ENCODE measurements around the gene CELA3B.
"Not testable (repeated sequence)": the region's sequence is repeated elsewhere in the genome, so short reads cannot be mapped to it uniquely, and the experiment has no call there.

CELA3B gene

GRCh38 chr1:21942959-21943640 lies 33.7 kb upstream of the CELA3B start:
- in situ Hi-C loops (cut with HindIII; ENCODE audit: low sequenced_read_pairs), result not testable (repeated sequence)

DNA sequence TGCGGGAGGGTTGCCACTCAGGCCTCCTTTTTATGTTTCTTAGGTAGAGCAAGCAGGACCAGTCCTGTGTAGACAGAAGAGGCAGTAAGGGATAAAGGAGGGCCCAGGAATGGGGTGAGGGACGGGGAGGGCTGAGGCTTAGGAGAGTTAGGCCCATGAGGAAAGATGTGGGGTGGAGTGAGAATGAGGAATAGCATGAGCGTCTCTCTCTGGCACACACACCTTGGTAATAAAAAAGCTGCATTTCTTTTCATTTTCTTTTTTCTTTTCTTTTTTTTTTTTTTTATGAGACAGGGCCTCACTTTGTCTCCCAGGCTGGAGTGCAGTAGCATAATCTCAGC lies 32.1 kb upstream of the CELA3B start:
- in situ Hi-C loops (cut with HindIII; ENCODE audit: low sequenced_read_pairs), result no loop called here

GRCh38 chr1:21946836-21947587 lies 29.8 kb upstream of the CELA3B start:
- in situ Hi-C loops (cut with HindIII; ENCODE audit: low sequenced_read_pairs), result no loop called here

DNA sequence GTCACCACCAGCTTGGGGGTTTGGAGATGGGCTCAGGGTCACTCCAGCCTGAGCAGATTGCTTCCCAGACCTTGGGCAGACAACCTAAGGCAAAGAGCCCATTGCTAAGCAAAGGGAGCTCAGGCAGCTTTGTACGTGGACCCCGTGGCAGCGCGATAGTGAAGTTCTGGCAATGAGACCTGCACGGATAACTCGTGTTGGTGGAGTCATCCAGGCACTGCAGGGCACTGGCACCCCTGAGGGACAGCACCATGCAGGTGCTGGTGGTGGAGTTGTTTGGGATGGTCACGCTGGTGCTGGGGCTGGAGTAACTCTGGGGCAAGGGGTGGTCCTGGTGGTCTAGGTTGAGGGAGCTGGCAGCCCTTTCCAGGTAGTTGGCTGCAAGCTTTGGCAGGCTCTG lies 26.1 kb upstream of the CELA3B start:
- in situ Hi-C loops (cut with HindIII; ENCODE audit: low sequenced_read_pairs), result no loop called here

GRCh38 chr1:21951226-21951870 lies 25.5 kb upstream of the CELA3B start:
- in situ Hi-C loops (cut with HindIII; ENCODE audit: low sequenced_read_pairs), result no loop called here

- in situ Hi-C loops (cut with HindIII; ENCODE audit: low sequenced_read_pairs), result no loop called here
Observed at GRCh38 chr1:21952786-21953520, 23.9 kb upstream of the CELA3B start.

DNA sequence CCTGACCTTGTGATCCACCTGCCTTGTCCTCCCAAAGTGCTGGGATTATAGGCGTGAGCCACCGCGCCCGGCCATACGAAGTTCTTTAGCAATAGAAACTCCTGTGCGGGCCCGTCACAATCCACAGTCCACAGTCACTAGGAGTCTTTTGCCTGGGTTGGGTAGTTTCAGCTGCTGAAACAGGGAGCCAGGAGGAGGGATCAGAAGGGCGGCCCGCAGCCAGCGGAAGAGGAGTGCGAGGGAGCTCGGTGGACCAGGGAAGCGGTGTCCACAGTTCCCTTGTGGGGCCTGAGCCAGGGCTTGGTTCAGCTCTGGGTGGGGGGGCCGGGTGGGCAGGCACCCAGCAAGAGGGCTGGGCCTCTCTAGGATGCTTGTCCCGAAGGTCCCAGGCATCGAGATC lies 21.8 kb upstream of the CELA3B start:
- in situ Hi-C loops (cut with HindIII; ENCODE audit: low sequenced_read_pairs), result no loop called here

- in situ Hi-C loops (cut with HindIII; ENCODE audit: low sequenced_read_pairs), result no loop called here
Observed at GRCh38 chr1:21955501-21956281, 21.1 kb upstream of the CELA3B start.

GRCh38 chr1:21956720-21957552 lies 19.9 kb upstream of the CELA3B start:
- in situ Hi-C loops (cut with HindIII; ENCODE audit: low sequenced_read_pairs), result no loop called here

DNA sequence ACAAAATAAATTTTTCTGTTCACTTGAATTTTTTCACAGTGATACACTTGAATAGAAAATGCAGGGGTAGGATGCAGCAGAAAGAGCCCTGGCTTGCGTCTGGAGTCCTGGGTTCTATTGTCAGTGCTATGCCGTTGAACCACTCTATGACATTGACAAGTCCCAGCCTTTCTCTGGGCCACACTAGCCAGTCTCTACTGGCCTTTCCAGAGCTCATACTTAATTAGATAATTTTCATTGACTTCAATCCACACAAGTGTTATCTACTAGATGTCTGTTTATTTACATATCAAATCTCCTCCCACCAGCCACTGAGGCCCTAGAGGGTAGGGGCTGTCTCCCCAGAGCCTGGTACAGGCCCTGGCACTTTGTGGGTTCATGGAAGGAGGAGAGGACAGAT lies 15.5 kb upstream of the CELA3B start:
- in situ Hi-C loops (cut with HindIII; ENCODE audit: low sequenced_read_pairs), result no loop called here

GRCh38 chr1:21961799-21962198 lies 15.0 kb upstream of the CELA3B start:
- in situ Hi-C loops (cut with HindIII; ENCODE audit: low sequenced_read_pairs), result no loop called here

DNA sequence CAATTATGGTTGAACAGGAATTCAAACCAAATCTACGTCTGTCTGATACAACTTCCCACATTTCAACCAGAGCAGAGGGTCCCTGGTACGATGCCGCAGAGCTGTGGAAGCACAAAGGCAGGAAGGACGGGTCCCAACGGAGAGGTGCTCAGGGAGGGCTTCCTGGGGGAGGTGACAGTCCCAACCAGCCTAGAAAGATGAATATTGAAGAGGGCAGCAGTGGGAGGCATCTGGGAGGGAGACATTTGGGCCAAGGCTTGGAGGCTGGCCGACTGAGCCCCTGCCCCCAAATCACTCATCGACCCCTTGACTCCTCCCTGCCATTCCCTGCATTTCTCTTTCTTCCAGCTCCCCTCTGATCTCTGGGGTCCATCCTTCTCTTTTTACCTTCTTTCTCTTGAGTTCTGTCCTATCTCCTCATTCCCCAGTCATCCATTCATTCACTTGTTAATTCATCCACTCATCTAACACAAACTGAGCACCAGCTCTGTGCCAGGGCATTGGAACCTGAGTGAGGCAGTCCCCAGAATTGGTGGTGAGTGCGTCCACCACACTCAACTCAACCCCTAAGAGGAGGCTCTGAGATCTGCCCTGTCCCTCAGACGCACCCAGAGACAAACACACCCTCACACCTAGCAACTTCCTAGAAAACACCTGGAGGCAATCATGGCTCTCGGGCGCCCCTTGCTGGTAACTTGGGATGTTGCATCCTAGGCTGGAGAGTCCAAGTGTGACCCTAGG lies 13.2 kb upstream of the CELA3B start:
- in situ Hi-C loops (cut with HindIII; ENCODE audit: low sequenced_read_pairs), result no loop called here

DNA sequence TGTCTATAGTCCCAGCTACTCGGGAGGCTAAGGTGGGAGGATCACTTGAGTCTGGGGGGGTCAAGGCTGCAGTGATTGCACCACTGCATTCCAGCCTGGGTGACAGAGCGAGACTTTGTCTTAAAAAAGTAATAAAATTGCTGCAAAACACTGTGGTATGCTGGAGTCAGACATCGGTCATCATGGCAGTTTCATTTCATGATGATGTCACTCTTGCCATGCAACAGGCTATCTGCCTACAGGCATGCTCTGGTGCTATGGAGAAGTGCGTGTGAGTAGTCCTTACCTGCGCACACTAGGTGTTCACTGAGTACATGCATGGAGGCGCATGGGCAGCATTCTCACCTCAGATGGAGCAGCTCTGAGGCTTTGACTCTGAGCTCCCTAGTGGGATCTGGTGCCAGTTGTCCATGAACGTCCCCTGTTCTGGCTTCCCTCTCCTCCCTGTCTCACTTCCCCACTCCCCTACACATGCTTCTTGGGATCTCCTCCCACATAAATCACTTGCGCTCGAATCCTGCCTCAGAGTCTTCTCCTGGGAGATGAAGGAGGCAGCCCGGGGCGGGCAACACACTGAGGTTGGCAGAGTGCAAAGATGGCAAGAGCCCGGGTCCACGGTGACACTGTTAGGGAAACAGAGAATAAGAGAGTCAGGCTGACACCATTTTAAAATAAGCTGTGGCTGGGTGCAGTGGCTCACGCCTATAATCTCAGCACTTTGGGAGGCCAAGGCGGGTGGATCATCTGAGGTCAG lies 10.4 kb upstream of the CELA3B start:
- in situ Hi-C loops (cut with HindIII; ENCODE audit: low sequenced_read_pairs), result no loop called here

- in situ Hi-C loops (cut with HindIII; ENCODE audit: low sequenced_read_pairs), result not testable (repeated sequence)
Observed at GRCh38 chr1:21967216-21967615, 9.6 kb upstream of the CELA3B start.

GRCh38 chr1:21969066-21969465 lies 7.8 kb upstream of the CELA3B start:
- in situ Hi-C loops (cut with HindIII; ENCODE audit: low sequenced_read_pairs), result not testable (repeated sequence)

- in situ Hi-C loops (cut with HindIII; ENCODE audit: low sequenced_read_pairs), result not testable (repeated sequence)
Observed at GRCh38 chr1:21970523-21970922, 6.3 kb upstream of the CELA3B start.

DNA sequence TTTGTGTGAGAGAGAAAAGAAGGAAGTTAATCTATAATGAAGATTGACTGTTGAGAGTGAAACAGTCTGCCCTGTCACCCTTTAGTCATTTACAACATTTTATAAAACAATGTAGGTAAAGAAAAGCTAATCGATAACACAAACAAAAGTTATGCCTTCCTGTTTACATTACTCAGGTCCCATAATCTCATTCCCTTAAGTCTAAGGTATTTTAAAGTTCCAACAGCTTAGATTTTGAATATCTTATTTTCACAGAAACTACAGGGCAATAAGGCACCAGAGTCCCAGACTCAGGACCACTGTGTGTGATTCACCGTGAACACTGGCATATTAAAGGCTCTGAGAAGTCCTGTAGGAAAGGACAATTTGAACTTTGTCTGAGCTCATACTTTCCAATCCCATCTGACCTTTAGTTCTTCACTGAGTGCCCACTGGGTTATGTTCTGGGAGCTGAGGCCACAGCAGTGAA lies 3.8 kb upstream of the CELA3B start:
- in situ Hi-C loops (cut with HindIII; ENCODE audit: low sequenced_read_pairs), result not testable (repeated sequence)

GRCh38 chr1:21973948-21974347 lies 2.9 kb upstream of the CELA3B start:
- in situ Hi-C loops (cut with HindIII; ENCODE audit: low sequenced_read_pairs), result not testable (repeated sequence)
